Stimulated activated CD8-positive, alpha-beta memory T cell treated with anti-CD3 and anti-CD28 coated beads, Interleukin-12 subunit alpha, Interleukin-12 subunit beta, amount 100 ng/mL, for 24 hours (primary cell): ENCODE results near the gene NUAK2.
A peak's percentile ranks its signal among the peaks of the same experiment; 100 is the strongest.

Experiments
- DNase-seq: peaks from one replicate; pipeline ENCODE4 v3.0.0-alpha.2; 2020; ENCODE audit errors: extremely low read depth

Gene NUAK2

DNA sequence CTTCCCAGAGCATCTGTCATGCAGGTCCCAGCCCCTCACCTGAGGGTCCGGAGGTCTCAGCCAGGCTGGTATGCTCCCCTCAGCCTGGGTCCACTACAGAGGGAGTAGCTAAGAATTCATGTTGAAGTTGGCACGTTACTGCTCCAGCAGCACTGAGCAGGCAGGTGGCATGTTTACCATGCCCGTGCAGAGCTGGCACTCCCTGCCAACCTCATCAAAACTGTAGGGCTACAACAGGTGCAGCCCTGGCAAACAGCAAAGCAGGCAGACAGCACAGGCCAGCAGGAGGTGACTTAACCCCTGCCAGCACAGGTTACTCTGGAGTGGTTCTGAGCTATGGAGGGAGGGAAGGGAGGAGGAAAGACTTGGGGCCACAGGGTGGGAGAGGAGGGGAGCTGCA is 46.4 kb downstream of the NUAK2 start:
- DNase-seq = no peak

DNA sequence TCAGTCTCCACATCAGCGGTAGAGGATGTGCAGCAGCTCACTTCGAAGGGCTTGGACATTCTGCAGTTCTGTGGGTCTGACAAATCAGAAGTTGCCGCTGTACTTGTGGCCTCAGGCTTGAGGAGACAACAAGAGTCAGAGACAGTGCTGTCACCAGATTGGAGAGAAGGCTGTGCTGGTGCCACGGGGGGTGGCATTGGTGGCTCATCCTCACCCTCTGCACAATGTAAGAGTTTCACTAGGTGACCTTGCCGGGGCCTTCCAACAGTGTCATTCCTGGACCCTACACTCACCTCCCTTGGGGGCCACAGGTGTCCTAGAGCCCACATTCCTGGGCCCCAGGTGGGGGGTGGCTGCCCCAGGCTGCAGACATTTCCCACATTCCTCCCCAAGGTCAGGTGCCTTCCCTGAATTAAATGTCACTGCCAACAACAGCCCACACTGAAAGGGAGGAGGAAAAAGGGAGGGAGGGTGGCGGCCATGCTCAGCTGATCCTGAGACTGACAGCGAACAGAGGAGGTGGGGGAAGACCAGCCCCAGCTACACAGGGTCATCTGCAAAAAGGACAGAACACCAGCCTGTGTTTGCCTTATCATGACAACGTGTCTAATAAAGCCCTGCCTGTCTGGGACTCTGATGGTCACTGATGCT is 47.4 kb downstream of the NUAK2 start:
- DNase-seq = no peak

DNA sequence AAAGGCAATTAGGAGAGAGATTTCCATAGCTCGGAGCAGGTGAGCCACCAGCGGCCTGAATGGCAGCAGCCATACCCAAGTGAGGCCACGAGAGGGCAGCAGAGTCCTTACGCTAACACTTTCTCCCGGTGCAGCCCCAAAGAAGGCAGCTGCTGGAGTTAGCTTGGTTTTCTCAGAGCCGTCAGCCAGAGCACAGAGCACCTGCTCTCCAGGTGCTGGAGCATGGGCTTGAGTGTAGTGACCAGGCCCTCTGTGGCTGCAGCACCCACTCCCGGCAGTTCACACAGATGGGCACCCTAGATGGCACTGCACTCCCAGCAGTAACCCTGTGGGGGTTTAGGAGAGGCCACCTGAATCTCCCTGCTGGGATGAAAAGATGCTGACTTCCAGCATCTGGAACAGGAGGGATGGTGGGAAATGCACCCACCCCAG is 48.0 kb downstream of the NUAK2 start:
- peak; percentile 50 for DNase-seq

DNA sequence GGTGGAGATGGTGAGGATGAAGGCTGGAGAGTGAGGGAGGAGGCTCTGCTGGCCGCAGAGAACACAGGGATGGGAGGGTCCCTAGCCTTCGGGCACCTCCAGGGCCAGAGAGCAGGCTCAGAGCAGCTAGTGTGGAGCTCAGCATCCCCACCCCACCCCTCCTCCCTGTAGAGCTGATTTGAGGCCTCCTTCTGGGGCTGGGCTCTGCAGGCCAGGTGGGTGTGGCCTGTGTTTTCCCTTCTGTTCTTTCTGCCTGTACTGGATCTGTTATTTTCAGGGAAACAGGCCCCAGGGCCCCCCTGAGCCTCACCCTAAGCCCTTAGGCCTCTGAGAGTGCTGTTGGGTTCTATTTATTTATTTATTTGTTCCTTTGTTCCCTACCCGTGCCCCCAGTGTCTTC is 49.0 kb downstream of the NUAK2 start:
- no peak for DNase-seq

DNA sequence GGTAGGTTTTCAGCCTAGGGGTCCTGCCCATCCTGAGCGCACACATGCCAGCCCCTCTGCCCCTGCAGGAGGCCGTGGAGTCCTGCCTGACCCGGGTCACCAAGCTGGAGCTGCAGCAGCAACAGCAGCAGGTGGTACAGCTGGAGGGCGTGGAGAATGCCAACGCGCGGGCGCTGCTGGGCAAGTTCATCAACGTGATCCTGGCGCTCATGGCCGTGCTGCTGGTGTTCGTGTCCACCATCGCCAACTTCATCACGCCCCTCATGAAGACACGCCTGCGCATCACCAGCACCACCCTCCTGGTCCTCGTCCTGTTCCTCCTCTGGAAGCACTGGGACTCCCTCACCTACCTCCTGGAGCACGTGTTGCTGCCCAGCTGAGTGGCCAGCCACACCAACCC is 49.8 kb downstream of the NUAK2 start:
- DNase-seq = no peak

DNA sequence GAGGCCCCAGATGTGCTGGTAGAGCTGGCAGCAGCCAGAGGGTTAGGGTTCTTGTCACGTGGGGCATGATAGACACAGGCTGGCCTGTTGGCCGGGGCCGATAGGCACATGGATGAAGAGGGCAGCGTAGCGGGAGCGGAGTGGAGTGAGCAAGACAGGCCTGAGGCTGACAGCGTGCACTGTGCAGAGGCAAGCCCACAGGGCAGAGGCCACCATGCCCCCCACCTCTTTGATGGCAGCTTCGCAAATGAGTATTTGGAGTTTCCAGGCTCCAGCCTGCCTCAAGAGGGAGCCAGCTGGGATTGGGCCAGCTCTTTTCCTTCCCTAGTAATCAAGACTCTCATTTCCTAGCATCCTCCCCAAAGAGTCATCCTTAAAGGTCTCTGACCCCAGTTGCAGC is 50.3 kb downstream of the NUAK2 start:
- DNase-seq = no peak

DNA sequence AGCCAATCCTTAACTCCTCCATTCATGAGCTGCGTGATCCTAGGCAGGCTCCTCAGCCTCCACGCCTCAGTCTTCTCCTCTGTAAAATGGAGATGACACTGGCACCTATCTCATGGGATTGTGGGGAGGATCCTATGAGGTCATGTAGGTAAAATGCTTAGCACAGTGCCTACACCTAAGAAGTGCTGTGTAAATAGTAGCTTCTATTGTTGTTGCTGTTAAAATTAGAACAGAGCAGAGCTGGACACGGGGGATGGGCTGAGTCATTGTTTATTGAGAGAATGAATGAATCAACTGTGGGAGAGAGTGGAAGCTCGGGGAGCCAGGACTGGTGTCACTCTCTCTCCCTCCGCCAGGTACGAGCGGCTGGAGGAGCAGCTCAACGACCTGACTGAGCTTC is 50.8 kb downstream of the NUAK2 start:
- no peak for DNase-seq

DNA sequence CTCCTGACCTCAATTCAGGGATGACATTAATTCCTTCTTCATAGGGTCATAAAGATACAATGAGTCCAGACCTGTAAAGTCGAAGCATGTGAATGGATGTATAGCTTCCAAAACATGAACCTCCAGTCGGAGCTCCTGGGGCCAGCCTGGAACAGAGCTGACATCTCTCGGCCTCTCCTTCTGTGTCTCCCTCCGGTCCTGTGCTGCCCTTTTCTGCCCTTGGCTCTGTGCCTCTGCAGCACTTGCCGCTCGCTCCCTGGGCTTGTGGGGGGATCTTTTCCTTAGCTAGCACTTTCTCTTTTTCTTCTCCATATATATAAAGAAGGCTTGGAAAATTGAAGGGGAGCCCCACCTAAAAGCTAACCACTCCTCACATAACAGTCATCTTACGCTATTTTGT is 51.3 kb downstream of the NUAK2 start:
- DNase-seq = no peak

DNA sequence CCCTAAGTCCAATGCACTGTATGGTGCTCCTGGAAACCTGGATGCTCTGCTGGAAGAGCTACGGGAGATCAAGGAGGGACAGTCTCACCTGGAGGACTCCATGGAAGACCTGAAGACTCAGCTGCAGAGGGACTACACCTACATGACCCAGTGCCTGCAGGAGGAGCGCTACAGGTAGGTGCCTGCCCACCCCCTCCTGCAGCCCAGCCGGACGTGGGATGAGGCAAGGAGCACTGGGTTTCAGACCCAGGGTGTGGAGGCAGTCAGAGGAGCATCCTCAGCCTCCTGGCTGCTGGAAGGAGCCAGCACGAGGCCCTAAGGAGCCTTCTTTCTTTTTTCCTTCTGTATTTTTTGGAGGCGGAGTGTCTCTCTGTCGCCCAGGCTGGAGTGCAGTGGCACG is 51.8 kb downstream of the NUAK2 start:
- no peak for DNase-seq

DNA sequence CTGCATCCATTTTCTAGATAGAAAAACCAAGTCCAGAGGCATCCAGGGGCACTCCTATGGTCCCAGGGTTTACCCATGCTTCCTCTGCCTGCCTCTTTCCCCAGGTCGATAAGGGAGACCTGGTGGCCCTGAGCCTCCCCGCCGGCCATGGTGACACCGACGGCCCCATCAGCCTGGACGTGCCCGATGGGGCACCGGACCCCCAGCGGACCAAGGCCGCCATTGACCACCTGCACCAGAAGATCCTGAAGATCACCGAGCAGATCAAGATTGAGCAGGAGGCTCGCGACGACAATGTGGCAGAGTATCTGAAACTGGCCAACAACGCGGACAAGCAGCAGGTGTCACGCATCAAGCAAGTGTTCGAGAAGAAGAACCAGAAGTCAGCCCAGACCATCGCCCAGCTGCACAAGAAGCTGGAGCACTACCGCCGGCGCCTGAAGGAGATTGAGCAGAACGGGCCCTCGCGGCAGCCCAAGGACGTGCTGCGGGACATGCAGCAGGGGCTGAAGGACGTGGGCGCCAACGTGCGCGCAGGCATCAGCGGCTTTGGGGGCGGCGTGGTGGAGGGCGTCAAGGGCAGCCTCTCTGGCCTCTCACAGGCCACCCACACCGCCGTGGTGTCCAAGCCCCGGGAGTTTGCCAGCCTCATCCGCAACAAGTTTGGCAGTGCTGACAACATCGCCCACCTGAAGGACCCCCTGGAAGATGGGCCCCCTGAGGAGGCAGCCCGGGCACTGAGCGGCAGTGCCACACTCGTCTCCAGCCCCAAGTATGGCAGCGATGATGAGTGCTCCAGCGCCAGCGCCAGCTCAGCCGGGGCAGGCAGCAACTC is 52.5 kb downstream of the NUAK2 start:
- no peak for DNase-seq

DNA sequence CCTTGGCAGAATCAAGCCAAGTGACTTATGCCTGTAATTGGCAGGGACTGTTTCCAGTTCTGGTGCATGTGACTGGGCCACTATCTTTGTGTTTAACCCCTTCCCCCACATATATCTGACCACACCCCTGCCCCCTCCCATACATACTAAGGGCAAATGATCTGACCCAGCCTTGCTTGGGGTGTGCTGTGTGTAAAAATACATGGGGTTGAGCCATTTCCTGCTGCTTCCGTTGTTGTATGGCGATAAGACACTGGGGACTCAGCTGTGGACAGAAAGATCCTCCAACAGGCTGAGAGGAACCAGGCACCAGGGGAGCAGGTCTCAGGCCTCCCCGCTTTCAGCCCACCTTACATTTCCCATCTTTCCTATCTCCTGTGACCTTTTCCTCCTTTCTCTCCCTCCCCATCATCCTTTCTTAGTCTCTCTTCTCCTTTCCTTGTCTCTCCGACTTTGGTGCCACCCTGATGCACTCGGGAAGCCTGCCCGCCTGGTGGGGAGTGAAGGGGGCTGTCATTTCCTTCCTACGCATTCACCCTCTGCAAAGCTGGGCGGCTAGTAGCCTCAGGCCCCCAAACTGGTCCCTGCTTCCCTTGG is 54.1 kb downstream of the NUAK2 start:
- no peak for DNase-seq

DNA sequence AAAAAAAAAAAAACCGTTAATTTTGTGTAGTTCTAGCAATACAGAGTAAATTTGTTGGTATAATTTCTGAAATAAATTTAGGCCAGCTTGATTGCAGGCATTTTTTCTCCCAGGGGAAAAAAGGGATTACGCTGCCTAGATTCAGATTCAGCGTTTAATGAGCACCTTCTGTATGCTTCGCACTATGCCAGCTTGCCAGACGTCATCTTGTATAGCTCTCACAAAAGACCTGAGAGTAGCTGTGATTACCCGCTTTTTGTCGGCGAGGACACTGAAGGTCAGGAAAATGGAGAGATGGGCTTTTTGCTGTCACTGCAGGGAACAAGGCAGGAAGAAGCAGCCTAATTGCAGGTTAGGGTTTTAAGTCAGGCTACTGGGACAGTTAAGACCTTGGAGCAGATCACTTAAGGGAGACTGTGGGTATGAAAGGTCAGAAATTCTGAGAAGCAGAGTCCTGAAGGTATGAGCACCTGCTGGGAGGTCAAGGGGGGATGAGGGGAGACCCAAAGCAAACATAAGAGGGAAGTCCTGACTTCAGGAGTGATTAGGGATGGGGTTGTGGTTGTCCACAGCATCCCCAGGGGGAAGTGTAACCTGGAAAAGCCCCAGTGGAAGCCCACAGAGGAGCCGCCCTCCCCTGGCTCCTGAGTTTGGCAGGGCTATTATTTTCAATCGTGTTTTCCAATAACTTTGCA is 54.8 kb downstream of the NUAK2 start:
- DNase-seq = no peak

DNA sequence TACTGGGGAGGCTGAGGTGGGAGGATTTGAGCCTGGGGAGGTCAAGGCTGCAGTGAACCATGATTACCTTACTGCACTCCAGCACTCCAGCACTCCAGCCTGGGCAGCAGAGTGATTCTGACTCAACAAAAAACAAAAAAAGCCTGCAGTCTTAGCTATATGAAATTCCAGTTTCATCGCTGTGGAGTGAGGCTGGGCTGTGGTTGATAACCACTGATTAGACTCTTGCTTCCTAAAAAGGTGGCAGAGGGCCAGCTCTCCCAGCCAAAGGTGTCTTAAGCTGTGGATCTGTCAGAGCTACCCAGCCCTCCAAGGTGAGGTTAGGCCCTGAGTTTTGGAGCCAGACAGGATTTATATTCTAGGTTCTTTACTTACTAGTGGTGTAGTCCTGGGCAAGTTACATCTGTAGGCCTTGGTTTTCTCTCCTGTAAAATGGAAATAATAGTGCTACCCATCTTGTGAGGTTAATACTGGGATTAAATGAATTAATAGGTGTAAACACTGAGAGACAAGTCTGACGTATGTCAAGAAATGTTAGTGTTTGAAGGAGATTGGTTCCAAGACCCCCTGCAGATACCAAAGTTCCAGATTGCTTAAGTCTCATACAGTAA is 57.9 kb downstream of the NUAK2 start:
- no peak for DNase-seq

DNA sequence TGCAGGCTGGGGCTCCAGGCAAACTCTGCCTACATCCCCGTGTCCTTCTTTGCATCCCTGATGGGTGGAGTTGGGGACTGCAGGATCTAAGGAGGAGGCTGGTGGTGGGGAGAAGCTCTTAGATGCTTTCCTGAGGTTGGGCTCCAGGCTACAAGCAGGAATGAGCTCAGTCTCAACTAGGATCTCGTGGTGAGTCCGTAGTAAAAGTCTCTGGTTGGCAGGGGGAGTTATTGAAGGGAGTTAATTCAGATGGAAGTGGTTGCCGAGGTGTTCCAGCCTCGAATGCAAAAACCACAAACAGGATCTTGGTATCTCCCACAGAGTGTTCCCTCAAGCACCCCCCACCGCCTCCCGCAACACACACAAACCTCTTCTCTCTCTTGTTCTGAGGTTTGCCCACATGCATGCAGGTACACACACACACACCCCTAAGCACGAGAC is 58.8 kb downstream of the NUAK2 start:
- no peak for DNase-seq

DNA sequence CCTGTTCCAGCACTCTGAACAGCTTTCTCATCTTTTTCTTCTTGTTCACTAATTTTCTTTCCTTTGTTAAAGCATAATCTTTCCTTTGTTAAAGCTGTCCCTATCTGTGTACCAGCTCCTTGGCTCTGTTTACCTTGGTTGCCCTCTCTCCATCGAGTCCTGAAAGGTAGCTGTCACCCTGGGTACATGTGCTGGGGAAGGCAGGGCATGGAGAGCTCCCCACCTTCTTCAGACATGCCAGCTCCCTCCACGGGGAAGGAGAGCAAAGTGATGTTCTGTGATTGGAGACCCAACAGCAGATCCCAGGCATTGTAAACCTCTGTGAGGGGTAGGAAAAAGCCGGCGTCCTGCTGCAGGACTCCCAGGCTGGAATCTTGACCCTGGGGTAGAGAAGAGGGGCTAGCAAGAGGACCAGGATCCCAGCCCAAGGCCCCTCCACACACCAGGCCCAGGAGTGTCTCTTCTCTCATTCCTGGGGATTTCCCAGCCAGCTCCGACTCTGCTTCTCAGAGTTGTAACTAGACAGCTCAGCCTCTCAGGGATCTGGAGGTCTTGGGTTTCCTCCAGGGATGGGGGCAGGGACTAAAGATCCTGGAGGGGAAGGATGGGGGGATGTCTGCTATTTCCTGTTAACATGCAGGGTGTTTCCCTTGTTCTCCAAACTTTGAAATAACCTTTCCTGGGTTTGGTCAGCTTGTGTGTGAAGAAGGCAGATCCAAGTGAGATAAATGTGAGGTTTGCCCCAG is 59.4 kb downstream of the NUAK2 start:
- DNase-seq = no peak

DNA sequence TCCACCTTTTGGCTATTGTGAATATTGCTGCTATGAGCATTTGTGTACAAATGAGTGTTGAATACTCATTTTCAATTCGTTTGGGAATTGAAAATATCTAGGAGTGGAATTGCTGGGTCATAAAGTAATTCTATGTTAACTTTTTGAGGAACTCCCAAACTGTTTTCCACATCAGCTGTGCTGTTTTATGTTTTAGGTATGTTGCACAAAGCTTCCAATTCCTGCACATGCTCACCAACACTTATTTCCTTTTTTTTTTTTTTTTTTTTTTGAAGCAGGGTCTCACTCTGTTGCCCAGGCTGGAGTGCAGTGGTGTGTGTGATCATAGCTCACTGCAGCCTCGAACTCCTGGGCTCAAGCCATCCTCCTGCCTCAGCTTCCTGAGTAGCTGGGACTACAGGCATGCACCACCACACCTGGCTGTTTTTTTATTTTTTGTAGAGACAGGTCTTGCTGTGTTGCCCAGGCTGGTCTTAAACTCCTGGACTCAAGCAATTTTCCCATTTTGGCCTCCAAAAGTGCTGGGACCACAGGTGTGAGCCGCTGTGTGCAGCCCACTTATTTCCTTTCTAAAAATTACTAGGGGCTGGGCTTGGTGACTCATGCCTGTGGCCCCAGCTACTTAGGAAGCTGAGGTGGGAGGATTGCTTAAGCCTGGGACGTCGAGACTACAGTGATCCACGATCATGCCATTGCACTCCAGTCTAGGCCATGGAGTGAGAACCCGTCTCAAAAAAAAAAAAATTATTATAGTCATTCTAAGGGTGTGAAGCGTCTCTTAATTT is 60.4 kb downstream of the NUAK2 start:
- DNase-seq = no peak

DNA sequence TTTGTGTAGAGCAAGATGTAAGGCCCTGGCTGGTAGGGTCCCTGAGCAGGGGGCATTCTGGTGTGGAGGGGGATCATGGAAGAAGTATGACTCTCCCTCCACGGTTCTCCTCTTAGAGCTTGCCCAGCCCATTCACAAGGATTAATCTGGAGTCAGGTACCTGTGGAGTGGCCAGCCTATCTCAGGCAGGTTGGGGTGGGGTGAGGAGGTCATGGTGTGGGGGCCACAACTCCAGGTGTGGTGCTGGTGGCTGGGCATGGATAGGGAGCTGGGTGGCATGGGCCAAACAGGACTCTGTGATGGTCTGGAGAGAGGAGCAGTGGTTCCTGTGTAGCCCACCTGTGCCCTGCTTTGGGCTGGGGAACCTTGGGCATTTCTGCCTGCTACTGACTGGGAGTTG is 61.5 kb downstream of the NUAK2 start:
- no peak for DNase-seq

DNA sequence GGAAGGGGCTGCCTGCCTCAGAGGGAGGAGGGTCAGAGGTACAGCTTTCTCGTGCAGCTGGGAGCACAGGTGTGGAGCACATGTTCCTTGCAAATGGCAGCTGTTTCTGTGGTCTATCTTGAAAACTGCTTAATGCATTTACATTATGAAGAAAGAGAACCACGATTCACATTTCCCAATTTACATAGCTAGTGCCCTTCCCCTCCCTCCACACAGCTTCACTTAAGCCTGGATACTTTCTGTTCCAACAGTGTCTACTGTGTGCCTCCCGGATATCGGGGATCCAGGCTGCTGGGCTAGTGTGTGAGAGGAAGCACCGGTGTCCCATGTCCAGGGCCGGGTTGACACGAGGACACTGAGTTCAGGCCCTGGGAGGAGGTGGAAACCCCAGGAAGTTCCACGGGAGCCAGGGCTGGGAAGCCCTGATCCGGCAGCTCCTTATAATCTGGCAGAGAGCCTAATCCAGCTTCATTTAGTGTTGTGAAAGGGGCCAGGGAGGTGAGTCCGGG is 62.2 kb downstream of the NUAK2 start:
- DNase-seq = no peak

DNA sequence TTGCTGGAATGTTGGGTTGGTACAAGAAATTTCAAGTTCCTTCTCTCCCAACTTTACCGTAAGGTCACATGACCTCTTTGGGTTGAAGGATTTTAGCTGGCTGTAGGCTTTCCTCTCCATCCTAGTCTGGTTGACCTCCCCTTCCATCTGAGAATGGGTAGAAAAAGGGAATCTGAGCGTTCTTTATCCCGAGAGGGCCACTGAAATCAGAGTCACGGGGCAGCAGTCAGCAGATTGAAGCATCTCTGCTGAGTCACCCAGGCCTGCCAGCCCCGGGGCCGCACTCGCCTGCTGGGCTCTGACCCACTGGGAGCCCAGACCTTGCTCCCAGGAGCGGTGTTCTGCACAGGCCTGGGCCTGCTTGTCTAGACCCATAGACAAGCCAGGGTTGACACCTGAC is 62.8 kb downstream of the NUAK2 start:
- DNase-seq = no peak

DNA sequence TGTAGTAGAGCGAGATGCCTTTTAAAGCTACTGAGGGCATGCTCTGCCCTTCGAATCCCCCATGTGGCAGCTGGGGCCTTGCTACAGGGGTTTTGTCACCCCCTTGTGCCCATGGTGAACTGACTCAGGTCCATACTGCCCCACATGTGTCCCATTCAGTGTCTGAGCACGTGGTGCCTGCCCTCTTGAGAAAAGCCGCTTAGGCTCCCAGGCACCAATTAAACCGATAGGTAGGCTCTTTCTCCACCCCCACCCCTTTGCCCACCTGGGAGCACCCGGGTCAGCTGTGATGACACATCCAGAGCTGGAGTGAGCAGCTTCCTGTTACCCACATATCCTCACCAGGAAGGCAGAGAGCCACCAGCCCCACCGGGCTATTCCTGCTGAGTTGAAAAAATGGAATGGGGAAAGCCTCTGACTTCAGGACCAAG is 63.3 kb downstream of the NUAK2 start:
- no peak for DNase-seq
